Astrocyte (in vitro differentiated cells and primary cell): ENCODE results near the gene C1QL1. TPM values are rescaled to one million over a fixed set of nuclear protein-coding genes. Genes with fewer than 3 reads are reported as not detected.

ENCODE experiments used
- DNase-seq: peaks from one replicate; pipeline ENCODE4 v3.0.0-alpha.2; 2010; ENCODE audit warnings: low read depth
- FAIRE-seq: peaks from 2 replicates; lab custom pipeline; 2011; peaks lifted over from hg19 to GRCh38; lab: Jason Lieb, UNC
- H2AFZ ChIP-seq: 2 replicates; pipeline ENCODE4 v1.6.0; 2012; ENCODE audit warnings: low read depth, low read length, inconsistent platforms
- H3K27ac ChIP-seq: 2 replicates; pipeline ENCODE4 v1.5.1; 2011; ENCODE audit warnings: low read depth, low read length, inconsistent platforms
- H3K27me3 ChIP-seq: 2 replicates; pipeline ENCODE4 v1.6.0; 2011; ENCODE audit warnings: low read length, inconsistent platforms; ENCODE audit not compliant: insufficient read depth
- H3K36me3 ChIP-seq: 2 replicates; pipeline ENCODE4 v1.5.1; 2011; ENCODE audit warnings: low read length, inconsistent platforms; ENCODE audit not compliant: insufficient read depth
- H3K4me1 ChIP-seq: 2 replicates; pipeline ENCODE4 v1.5.1; 2011; ENCODE audit warnings: low read length, inconsistent platforms; ENCODE audit not compliant: insufficient read depth
- H3K4me2 ChIP-seq: 2 replicates; pipeline ENCODE4 v1.6.0; 2012; ENCODE audit warnings: low read length, inconsistent platforms
- H3K4me3 ChIP-seq: 2 replicates; pipeline ENCODE4 v1.5.1; 2011; ENCODE audit warnings: low read depth, mild to moderate bottlenecking, low read length, inconsistent platforms; ENCODE audit not compliant: insufficient read depth
- H3K79me2 ChIP-seq: 2 replicates; pipeline ENCODE4 v1.6.0; 2012; ENCODE audit warnings: mild to moderate bottlenecking, low read length, inconsistent platforms; ENCODE audit not compliant: insufficient read depth
- H3K9ac ChIP-seq: 2 replicates; pipeline ENCODE4 v1.6.0; 2012; ENCODE audit warnings: mild to moderate bottlenecking, low read length, inconsistent platforms
- H3K9me3 ChIP-seq: 2 replicates; pipeline ENCODE4 v1.5.1; 2012; ENCODE audit warnings: low read depth, mild to moderate bottlenecking, low read length, inconsistent platforms; ENCODE audit not compliant: insufficient read depth
- H4K20me1 ChIP-seq: 2 replicates; pipeline ENCODE4 v1.6.0; 2012; ENCODE audit warnings: low read length, inconsistent platforms; ENCODE audit not compliant: insufficient read depth
- H3K27ac Mint-ChIP-seq: one replicate; pipeline ENCODE4 v1.8.0; 2021; ENCODE audit warnings: mild to moderate bottlenecking, mixed read lengths; ENCODE audit not compliant: unreplicated experiment
- H3K27me3 Mint-ChIP-seq: one replicate; pipeline ENCODE4 v1.8.0; 2021; ENCODE audit warnings: low read depth, mixed read lengths; ENCODE audit not compliant: unreplicated experiment
- H3K36me3 Mint-ChIP-seq: one replicate; pipeline ENCODE4 v1.8.0; 2021; ENCODE audit warnings: low read depth, mixed read lengths; ENCODE audit not compliant: unreplicated experiment
- H3K4me1 Mint-ChIP-seq: one replicate; pipeline ENCODE4 v1.8.0; 2021; ENCODE audit warnings: low read depth, mixed read lengths; ENCODE audit not compliant: unreplicated experiment
- H3K4me3 Mint-ChIP-seq: one replicate; pipeline ENCODE4 v1.8.0; 2021; ENCODE audit warnings: mild to moderate bottlenecking, moderate library complexity, mixed read lengths; ENCODE audit not compliant: unreplicated experiment
- H3K9me3 Mint-ChIP-seq: one replicate; pipeline ENCODE4 v1.8.0; 2021; ENCODE audit warnings: mild to moderate bottlenecking, mixed read lengths; ENCODE audit not compliant: unreplicated experiment
- CTCF ChIP-seq: IDR thresholded peaks from 2 replicates; pipeline ENCODE4 v1.5.1; 2011; ENCODE audit warnings: low read depth, mild to moderate bottlenecking, inconsistent platforms, low read length, moderate library complexity; ENCODE audit not compliant: insufficient read depth
- EZH2 ChIP-seq: IDR thresholded peaks from 2 replicates; pipeline ENCODE4 v1.6.1; 2012; ENCODE audit warnings: mild to moderate bottlenecking, low read length, inconsistent platforms; ENCODE audit not compliant: insufficient read depth
- total RNA-seq: library from RNA; stranded (reverse); gene quantifications from 2 replicates; pipeline ENCODE4 v1.2.1, GENCODE V29; 2021

C1QL1 gene
- total RNA-seq, 1 donor from 2014 or later: not detected

GRCh38 chr17:45001310-45001709, 33.2 kb upstream of the C1QL1 start:
- Histone ChIP-seq H3K4me2 (no peak overlapping the region), H3K9ac (no peak overlapping the region), H3K4me1 (no peaks in the 10 kb centered on the region), H3K36me3 (no peaks in the 10 kb centered on the region), H3K9me3 (peaks cover 5% of the 10 kb centered on the region), H3K27me3 (peaks cover 10% of the 10 kb centered on the region), H3K79me2 (no peaks in the 10 kb centered on the region), H2AFZ (no peak overlapping the region), H3K27ac (no peak overlapping the region), H3K4me3 (no peak overlapping the region), H4K20me1 (no peaks in the 10 kb centered on the region)
- DNase-seq: no peak
- H3K27me3 Mint-ChIP-seq: peaks cover 39% of the 10 kb centered on the region
- H3K4me3 Mint-ChIP-seq: no peak overlapping the region
- peaks cover 2% of the 10 kb centered on the region for H3K9me3 Mint-ChIP-seq
- no peaks in the 10 kb centered on the region for H3K4me1 Mint-ChIP-seq
- no peak for TF ChIP-seq CTCF
- no peak for TF ChIP-seq EZH2
- no peak overlapping the region for H3K27ac Mint-ChIP-seq
- H3K36me3 Mint-ChIP-seq: no peaks in the 10 kb centered on the region
- no peak for FAIRE-seq

GRCh38 chr17:44999433-44999832, 31.3 kb upstream of the C1QL1 start:
- DNase-seq (no peak), FAIRE-seq (no peak)
- Mint-ChIP-seq H3K27me3 (peaks cover 40% of the 10 kb centered on the region), H3K36me3 (no peaks in the 10 kb centered on the region), H3K9me3 (peaks cover 3% of the 10 kb centered on the region), H3K4me1 (no peaks in the 10 kb centered on the region), H3K27ac (no peak overlapping the region), H3K4me3 (no peak overlapping the region)
- Histone ChIP-seq H4K20me1 (no peaks in the 10 kb centered on the region), H3K36me3 (no peaks in the 10 kb centered on the region), H3K27me3 (peaks cover 10% of the 10 kb centered on the region), H3K79me2 (no peaks in the 10 kb centered on the region), H3K27ac (no peak overlapping the region), H2AFZ (no peak overlapping the region), H3K4me3 (no peak overlapping the region), H3K9me3 (peaks cover 5% of the 10 kb centered on the region), H3K9ac (no peak overlapping the region), H3K4me2 (no peak overlapping the region), H3K4me1 (no peaks in the 10 kb centered on the region)
- TF ChIP-seq CTCF (no peak), EZH2 (no peak)

- no peak overlapping the region for H3K4me2 ChIP-seq
- peaks cover 5% of the 10 kb centered on the region for H3K9me3 ChIP-seq
- Mint-ChIP-seq H3K27ac (no peak overlapping the region), H3K4me3 (no peak overlapping the region), H3K4me1 (no peaks in the 10 kb centered on the region), H3K27me3 (peaks cover 42% of the 10 kb centered on the region), H3K36me3 (no peaks in the 10 kb centered on the region), H3K9me3 (peaks cover 5% of the 10 kb centered on the region)
- no peaks in the 10 kb centered on the region for H3K4me1 ChIP-seq
- peaks cover 3% of the 10 kb centered on the region for H3K27me3 ChIP-seq
- H3K79me2 ChIP-seq: no peaks in the 10 kb centered on the region
- no peak for TF ChIP-seq EZH2
- TF ChIP-seq CTCF: no peak
- H2AFZ ChIP-seq: no peak overlapping the region
- DNase-seq (no peak), FAIRE-seq (no peak)
- no peak overlapping the region for H3K27ac ChIP-seq
- no peak overlapping the region for H3K4me3 ChIP-seq
- no peak overlapping the region for H3K9ac ChIP-seq
- H4K20me1 ChIP-seq: no peaks in the 10 kb centered on the region
- H3K36me3 ChIP-seq: no peaks in the 10 kb centered on the region
Observed at GRCh38 chr17:44998646-44999045, 30.5 kb upstream of the C1QL1 start.
